ENCODE measurements around the gene SPDYE6.
"Not testable (repeated sequence)": the region's sequence is repeated elsewhere in the genome, so short reads cannot be mapped to it uniquely, and the experiment has no call there.

Gene SPDYE6

GRCh38 chr7:102356344-102356743, at the start of gene SPDYE6:
SPDYE6 (minus strand) TSS chr7:102356444; CDS start chr7:102356023, 421 bp downstream.
- FAIRE-seq; DNase-seq (ENCODE audit: low spot score): not testable (repeated sequence)

GRCh38 chr7:102404862-102405188, 48.6 kb upstream of the SPDYE6 start:
- not testable (repeated sequence) for DNase-seq (ENCODE audit: low spot score); FAIRE-seq

- DNase-seq (ENCODE audit: low spot score), result peak; percentile 80
- no peak for FAIRE-seq
Observed at GRCh38 chr7:102404005-102404861, 48.0 kb upstream of the SPDYE6 start.

- FAIRE-seq (no peak), DNase-seq (ENCODE audit: low spot score) (no peak)
Observed at GRCh38 chr7:102403563-102403962, 47.3 kb upstream of the SPDYE6 start.

- DNase-seq (ENCODE audit: low spot score), result no peak
- no peak for FAIRE-seq
Observed at GRCh38 chr7:102400360-102400759, 44.1 kb upstream of the SPDYE6 start.

GRCh38 chr7:102398543-102398942, 42.3 kb upstream of the SPDYE6 start:
- FAIRE-seq (no peak), DNase-seq (ENCODE audit: low spot score) (no peak)

- DNase-seq (ENCODE audit: low spot score) (no peak), FAIRE-seq (no peak)
Observed at GRCh38 chr7:102396710-102397019, 40.4 kb upstream of the SPDYE6 start.

- FAIRE-seq (peak; percentile 17), DNase-seq (ENCODE audit: low spot score) (peak; percentile 96)
Observed at GRCh38 chr7:102395873-102396709, 39.8 kb upstream of the SPDYE6 start, which contains the start of gene PRKRIP1. PRKRIP1 (plus strand) TSS chr7:102396363; CDS start chr7:102396412, 49 bp downstream.

- FAIRE-seq (no peak), DNase-seq (ENCODE audit: low spot score) (no peak)
Observed at GRCh38 chr7:102395592-102395872, 39.3 kb upstream of the SPDYE6 start.

GRCh38 chr7:102393467-102393866, 37.2 kb upstream of the SPDYE6 start:
- DNase-seq (ENCODE audit: low spot score), result peak; percentile 82
- peak; percentile 90 for FAIRE-seq

- DNase-seq (ENCODE audit: low spot score) (no peak), FAIRE-seq (no peak)
Observed at GRCh38 chr7:102392330-102392729, 36.1 kb upstream of the SPDYE6 start.

GRCh38 chr7:102390697-102391484, 34.6 kb upstream of the SPDYE6 start:
- peak; percentile 68 for FAIRE-seq
- peak; percentile 91 for DNase-seq (ENCODE audit: low spot score)

GRCh38 chr7:102389810-102390209, 33.6 kb upstream of the SPDYE6 start:
- no peak for FAIRE-seq
- DNase-seq (ENCODE audit: low spot score), result no peak

GRCh38 chr7:102387064-102387463, 30.8 kb upstream of the SPDYE6 start:
- no peak for FAIRE-seq
- no peak for DNase-seq (ENCODE audit: low spot score)

GRCh38 chr7:102381696-102382425, 25.6 kb upstream of the SPDYE6 start:
- FAIRE-seq; DNase-seq (ENCODE audit: low spot score): not testable (repeated sequence)

GRCh38 chr7:102380837-102381236, 24.6 kb upstream of the SPDYE6 start:
- not testable (repeated sequence) for FAIRE-seq; DNase-seq (ENCODE audit: low spot score)

- FAIRE-seq, result no peak
Observed at GRCh38 chr7:102376964-102377466, 20.8 kb upstream of the SPDYE6 start.

GRCh38 chr7:102372796-102373195, 16.6 kb upstream of the SPDYE6 start:
- not testable (repeated sequence) for FAIRE-seq; DNase-seq (ENCODE audit: low spot score)

More at GRCh38 chr7:102376964-102377466, 20.8 kb upstream of the SPDYE6 start:
- DNase-seq (ENCODE audit: low spot score), result no peak

GRCh38 chr7:102370038-102370437, 13.8 kb upstream of the SPDYE6 start:
- DNase-seq (ENCODE audit: low spot score), result not testable (repeated sequence)

GRCh38 chr7:102365390-102365789, 9.1 kb upstream of the SPDYE6 start:
- not testable (repeated sequence) for FAIRE-seq; DNase-seq (ENCODE audit: low spot score)

More at GRCh38 chr7:102370038-102370437, 13.8 kb upstream of the SPDYE6 start:
- not testable (repeated sequence) for FAIRE-seq

All from urothelium cell line (cell line).